Measurements from ENCODE around the gene CNN2.

CNN2 gene

GRCh38 chr19:1050989-1051788 is 24.8 kb downstream of the CNN2 start:
- no peak for TF ChIP-seq GATA2 (IDR thresholded peaks at IDR 0.05; ENCODE audit: low read depth, low read length)
- no peak for TF ChIP-seq GATA3 (IDR thresholded peaks at IDR 0.05; ENCODE audit: low read depth, low read length)

- no peak for TF ChIP-seq GATA2 (IDR thresholded peaks at IDR 0.05; ENCODE audit: low read depth, low read length)
- no peak for TF ChIP-seq GATA3 (IDR thresholded peaks at IDR 0.05; ENCODE audit: low read depth, low read length)
Observed at GRCh38 chr19:1051791-1052190, 25.4 kb downstream of the CNN2 start.

GRCh38 chr19:1052349-1052975 is 26.1 kb downstream of the CNN2 start:
- TF ChIP-seq GATA2 (IDR thresholded peaks at IDR 0.05; ENCODE audit: low read depth, low read length) (no peak), GATA3 (IDR thresholded peaks at IDR 0.05; ENCODE audit: low read depth, low read length) (no peak)

- no peak for TF ChIP-seq GATA3 (IDR thresholded peaks at IDR 0.05; ENCODE audit: low read depth, low read length)
- no peak for TF ChIP-seq GATA2 (IDR thresholded peaks at IDR 0.05; ENCODE audit: low read depth, low read length)
Observed at GRCh38 chr19:1053176-1054101, 27.0 kb downstream of the CNN2 start.

GRCh38 chr19:1054102-1055027 is 28.0 kb downstream of the CNN2 start:
- TF ChIP-seq GATA2 (IDR thresholded peaks at IDR 0.05; ENCODE audit: low read depth, low read length) (no peak), GATA3 (IDR thresholded peaks at IDR 0.05; ENCODE audit: low read depth, low read length) (no peak)

GRCh38 chr19:1055028-1055425 is 28.6 kb downstream of the CNN2 start:
- TF ChIP-seq GATA2 (IDR thresholded peaks at IDR 0.05; ENCODE audit: low read depth, low read length): no peak
- no peak for TF ChIP-seq GATA3 (IDR thresholded peaks at IDR 0.05; ENCODE audit: low read depth, low read length)

- TF ChIP-seq GATA3 (IDR thresholded peaks at IDR 0.05; ENCODE audit: low read depth, low read length): no peak
- no peak for TF ChIP-seq GATA2 (IDR thresholded peaks at IDR 0.05; ENCODE audit: low read depth, low read length)
Observed at GRCh38 chr19:1055886-1056620, 29.6 kb downstream of the CNN2 start.

- TF ChIP-seq GATA2 (IDR thresholded peaks at IDR 0.05; ENCODE audit: low read depth, low read length): no peak
- TF ChIP-seq GATA3 (IDR thresholded peaks at IDR 0.05; ENCODE audit: low read depth, low read length): no peak
Observed at GRCh38 chr19:1057176-1057855, 30.9 kb downstream of the CNN2 start.

- TF ChIP-seq GATA2 (IDR thresholded peaks at IDR 0.05; ENCODE audit: low read depth, low read length) (no peak), GATA3 (IDR thresholded peaks at IDR 0.05; ENCODE audit: low read depth, low read length) (no peak)
Observed at GRCh38 chr19:1058112-1058511, 31.7 kb downstream of the CNN2 start.

- TF ChIP-seq GATA3 (IDR thresholded peaks at IDR 0.05; ENCODE audit: low read depth, low read length): no peak
- TF ChIP-seq GATA2 (IDR thresholded peaks at IDR 0.05; ENCODE audit: low read depth, low read length): no peak
Observed at GRCh38 chr19:1060689-1061088, 34.3 kb downstream of the CNN2 start.

- TF ChIP-seq GATA3 (IDR thresholded peaks at IDR 0.05; ENCODE audit: low read depth, low read length) (no peak), GATA2 (IDR thresholded peaks at IDR 0.05; ENCODE audit: low read depth, low read length) (no peak)
Observed at GRCh38 chr19:1061987-1062386, 35.6 kb downstream of the CNN2 start.

- TF ChIP-seq GATA3 (IDR thresholded peaks at IDR 0.05; ENCODE audit: low read depth, low read length): no peak
Observed at GRCh38 chr19:1062387-1063029, 36.1 kb downstream of the CNN2 start.
